ENCODE data around the gene CLASRP. TPM values are rescaled to one million over a fixed set of nuclear protein-coding genes. Genes with fewer than 3 reads are reported as not detected.

Gene CLASRP
- total and polyA plus RNA-seq, 2 of the 8 experiments (the other 6 are each of a cell fraction or from before 2014, with no cell fraction given) = 22.3 to 71.7 TPM

DNA sequence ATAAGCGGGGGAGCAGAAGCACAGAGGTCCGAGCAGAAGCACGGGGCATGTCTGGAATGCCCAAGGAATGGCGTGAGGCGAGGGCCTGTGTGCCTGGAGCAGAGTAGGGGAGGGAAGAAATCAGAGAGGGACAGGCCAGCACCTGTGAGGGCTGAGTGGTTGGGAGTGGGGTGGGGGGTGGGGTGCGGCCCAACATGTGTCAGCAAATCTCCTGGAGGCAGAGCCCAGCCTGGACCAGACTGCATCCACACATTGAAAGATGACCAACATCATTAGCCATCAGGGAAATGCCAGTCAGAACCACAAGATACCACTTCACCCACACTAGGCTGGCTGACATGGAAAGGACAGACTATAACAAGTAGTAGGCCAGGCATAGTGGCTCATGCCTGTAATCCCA, 11.2 kb downstream of the CLASRP start (continued):
- TF ChIP-seq BACH1 (IDR thresholded peaks at IDR 0.05; ENCODE audit: low read length) (no peak), TBP (IDR thresholded peaks at IDR 0.05; ENCODE audit: low read depth, low read length) (no peak), TAF7 (optimal IDR thresholded peaks at IDR 0.05; ENCODE audit: borderline replicate concordance, low read depth, low read length) (no peak), SAP30 (IDR thresholded peaks at IDR 0.05; ENCODE audit: insufficient read depth, insufficient replicate concordance, low read length) (no peak), EP300 (IDR thresholded peaks at IDR 0.05; ENCODE audit: borderline replicate concordance in 1 of 2, low read depth in 2 of 2, low read length in 2 of 2) (no peak)
- TF ChIP-seq, protein P1, sequence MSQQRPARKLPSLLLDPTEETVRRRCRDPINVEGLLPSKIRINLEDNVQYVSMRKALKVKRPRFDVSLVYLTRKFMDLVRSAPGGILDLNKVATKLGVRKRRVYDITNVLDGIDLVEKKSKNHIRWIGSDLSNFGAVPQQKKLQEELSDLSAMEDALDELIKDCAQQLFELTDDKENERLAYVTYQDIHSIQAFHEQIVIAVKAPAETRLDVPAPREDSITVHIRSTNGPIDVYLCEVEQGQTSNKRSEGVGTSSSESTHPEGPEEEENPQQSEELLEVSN (IDR thresholded peaks at IDR 0.05) = no peak

Data from H1 (cell line).